K562 (cell line): Measurements from ENCODE around the gene KRT85. TPM values are rescaled to one million over a fixed set of nuclear protein-coding genes. Genes with fewer than 3 reads are reported as not detected.

Experiments used
- ATAC-seq: fragments of 200-7000 bp; cut with Tn5 transposase; 3 replicates; pipeline ENCODE4 v1.9.1; 2020; ENCODE audit warnings: moderate library complexity
- BruUV-seq: library from RNA; stranded (reverse); fragments of 400-500 nt; replicated peaks from 2 replicates; lab custom pipeline; 2021; lab: Mats Ljungman, UMichigan
- CTCF ChIA-PET: fragments of 300-600 bp; formaldehyde crosslinking; extraction: SDS; loops from one replicate; lab custom pipeline; 2021; ENCODE audit warnings: low intra/inter-chr PET ratio; lab: Yijun Ruan, JAX
- POLR2A ChIA-PET: fragments of 300-600, 350-650 bp; sonication (Branson Sonifier 250); formaldehyde crosslinking; extraction: SDS; loops from one replicate; lab custom pipeline; 2021; ENCODE audit warnings: antibody characterized with exemption, inconsistent platforms; lab: Yijun Ruan, JAX
- DNase-seq, 4 experiments: peaks; one replicate each; pipeline versions ENCODE4 v3.0.0 to v3.0.0-alpha.2; 2011 to 2018; ENCODE audit warnings: low spot score in 3 of 4, mixed read lengths in 3 of 4; ENCODE audit errors: extremely low read depth in 1 of 4
- FAIRE-seq: peaks from 2 replicates; lab custom pipeline; 2011; peaks lifted over from hg19 to GRCh38; lab: Jason Lieb, UNC
- H2AFZ ChIP-seq: 2 replicates; pipeline ENCODE4 v1.6.0; 2011; ENCODE audit warnings: low read depth, low read length, control low read depth, inconsistent platforms
- H3K27ac ChIP-seq: fragments of 200-600 bp; 3 replicates; pipeline ENCODE4 v1.8.0; 2011; ENCODE audit warnings: low read depth, mild to moderate bottlenecking, control low read depth, inconsistent platforms, low read length, moderate library complexity, mixed read lengths; ENCODE audit errors: extremely low read depth
- H3K27me3 ChIP-seq, 2 experiments: fragments of 300-600 bp in 1 of 2; 2 replicates in 1 of 2; 3 replicates in 1 of 2; pipeline versions ENCODE4 v1.6.0 to v1.8.0; 2011; ENCODE audit warnings: inconsistent platforms in 2 of 2, low read length in 2 of 2, mild to moderate bottlenecking in 1 of 2, mixed read lengths in 1 of 2, moderate library complexity in 1 of 2; ENCODE audit not compliant: control insufficient read depth in 2 of 2, insufficient read depth in 2 of 2
- H3K36me3 ChIP-seq: fragments of 300-600 bp; 3 replicates; pipeline ENCODE4 v1.8.0; 2011; ENCODE audit warnings: mild to moderate bottlenecking, low read length, inconsistent platforms; ENCODE audit not compliant: control insufficient read depth, insufficient read depth
- H3K4me1 ChIP-seq, 2 experiments: fragments of 200-600 bp in 1 of 2; replicated peaks in 1 of 2; 2 replicates in 1 of 2; 3 replicates in 1 of 2; pipeline versions ENCODE4 v1.5.1 to v1.8.0; 2011; ENCODE audit warnings: inconsistent platforms in 2 of 2, low read length in 2 of 2, mild to moderate bottlenecking in 1 of 2, mixed read lengths in 1 of 2, moderate library complexity in 1 of 2; ENCODE audit not compliant: control insufficient read depth in 2 of 2, insufficient read depth in 2 of 2
- H3K4me2 ChIP-seq: 2 replicates; pipeline ENCODE4 v1.6.1; 2011; ENCODE audit warnings: low read length, control low read depth, inconsistent platforms, mixed read lengths; ENCODE audit not compliant: insufficient read depth
- H3K4me3 ChIP-seq: fragments of 200-600 bp; sonication (generic), shearing (Covaris generic); 2 replicates; pipeline ENCODE4 v1.5.1; 2016; ENCODE audit warnings: control low read depth, inconsistent platforms
- H3K79me2 ChIP-seq: fragments of 200-600 bp; 3 replicates; pipeline ENCODE4 v1.8.0; 2011; ENCODE audit warnings: low read length, inconsistent platforms; ENCODE audit not compliant: control insufficient read depth, insufficient read depth
- H3K9ac ChIP-seq, 2 experiments: 2 replicates each; pipeline versions ENCODE4 v1.6.0 to v1.6.1; 2011; ENCODE audit warnings: low read depth in 2 of 2, low read length in 2 of 2, control low read depth in 1 of 2, inconsistent platforms in 1 of 2, mild to moderate bottlenecking in 1 of 2, mixed read lengths in 1 of 2; ENCODE audit not compliant: insufficient read depth in 1 of 2
- H3K9me1 ChIP-seq: one replicate; pipeline ENCODE4 v1.6.0; 2011; ENCODE audit warnings: inconsistent platforms, mild to moderate bottlenecking, low read length, moderate library complexity; ENCODE audit not compliant: control insufficient read depth, insufficient read depth
- H3K9me3 ChIP-seq: replicated peaks from 2 replicates; pipeline ENCODE4 v1.5.1; 2011; ENCODE audit warnings: low read depth, low read length, inconsistent platforms; ENCODE audit not compliant: control insufficient read depth, insufficient read depth
- H4K20me1 ChIP-seq: replicated peaks from 2 replicates; pipeline ENCODE4 v1.6.1; 2011; ENCODE audit warnings: low read length, inconsistent platforms, mixed read lengths; ENCODE audit not compliant: control insufficient read depth, insufficient read depth
- ELK1 ChIP-seq: sonication (generic); formaldehyde crosslinking; IDR thresholded peaks from 2 replicates; pipeline ENCODE4 v1.8.1; 2022; ENCODE audit warnings: missing genetic modification reagents
- FOS ChIP-seq: IDR thresholded peaks from 3 replicates; pipeline ENCODE4 v1.6.1; 2011; ENCODE audit not compliant: insufficient read length; ENCODE audit errors: extremely low read depth
- PHF8 ChIP-seq: fragments of 200-600 bp; sonication (generic); IDR thresholded peaks from 2 replicates; pipeline ENCODE4 v1.6.1; 2012; ENCODE audit warnings: mixed run types, mild to moderate bottlenecking, inconsistent platforms, low read length, moderate library complexity, borderline replicate concordance
- YY1 ChIP-seq, 3 experiments: IDR thresholded peaks; 2 replicates each; pipeline ENCODE4 v1.6.1; 2011; ENCODE audit warnings: low read length in 2 of 3, mild to moderate bottlenecking in 2 of 3, moderate library complexity in 2 of 3, borderline replicate concordance in 1 of 3, control low read depth in 1 of 3, low read depth in 1 of 3; ENCODE audit not compliant: insufficient read depth in 3 of 3, insufficient replicate concordance in 2 of 3, control insufficient read depth in 1 of 3, insufficient read length in 1 of 3; ENCODE audit errors: extremely low read depth in 1 of 3
- ZFP36 ChIP-seq: fragments of 150-350 bp; IDR thresholded peaks from 2 replicates; pipeline ENCODE4 v1.6.1; 2018; ENCODE audit warnings: low read length, low read depth; ENCODE audit not compliant: partially characterized antibody
- ZNF354B ChIP-seq: fragments of 250-450 bp; sonication (Bioruptor Pico); IDR thresholded peaks from 2 replicates; pipeline ENCODE4 v1.4.0; 2020
- ZNF41 ChIP-seq: fragments of 250-450 bp; sonication (Bioruptor Pico); conservative IDR thresholded peaks from 2 replicates; pipeline ENCODE4 v1.4.0; 2020; ENCODE audit warnings: mild to moderate bottlenecking
- ZNF77 ChIP-seq: fragments of 250-450 bp; sonication (Bioruptor Pico); IDR thresholded peaks from 2 replicates; pipeline ENCODE4 v1.5.0; 2020
- WGBS: fragments of 100-300 bp; shearing (Covaris generic); methylation state at CpG from one replicate; pipeline ENCODE4 v1.1.6; 2016; ENCODE audit warnings: low coverage, mixed read lengths; ENCODE audit not compliant: insufficient coverage; ENCODE audit errors: missing lambda C conversion rate; 5-methylcytosine and 5-hydroxymethylcytosine counted together
- in situ Hi-C: fragments of 300-500 bp; cut with MboI; formaldehyde crosslinking; loops from 4 replicates; pipeline ENCODE4 v1.15.0; 2018; ENCODE audit warnings: inconsistent platforms, mixed read lengths
- intact Hi-C: fragments of 100-400 bp; cut with micrococcal nuclease; formaldehyde crosslinking; loops from 2 replicates; pipeline ENCODE4 v1.14.2; 2022
- polyA plus RNA-seq, 8 experiments: library from polyadenylated mRNA; depleted of rRNA in 4 of 8; stranded (reverse) in 5 of 8; unstranded in 3 of 8; fragments of >200 nt; fragmentation: Nextera tagmentation in 2 of 8; fragmentation: Illumina TruSeq in 1 of 8; extraction: Ambion mirVana in 2 of 8; extraction: Trizol in 1 of 8; gene quantifications; 2 replicates each; pipeline versions ENCODE4 v1.2.1 to v1.2.3, GENCODE V29; 2011 to 2014; ENCODE audit warnings: inconsistent platforms in 1 of 8, missing spikeins in 1 of 8
- total RNA-seq, 7 experiments: library from RNA; depleted of rRNA in 6 of 7; stranded (reverse); fragments of >200 nt in 6 of 7; fragmentation: Illumina TruSeq in 2 of 7; extraction: Trizol in 2 of 7; gene quantifications; 2 replicates each; pipeline versions ENCODE4 v1.2.1 to v1.2.3, GENCODE V29; 2011 to 2021; ENCODE audit warnings: low replicate concordance in 1 of 7
- TF ChIP-seq, protein P1 (sequence below): sonication (generic); formaldehyde crosslinking; IDR thresholded peaks from 2 replicates; pipeline ENCODE4 v1.8.0; 2022; ENCODE audit warnings: mild to moderate bottlenecking, low read depth, missing genetic modification reagents
- TF ChIP-seq, protein P2 (sequence below): fragments of 250-450 bp; sonication (Bioruptor Pico); IDR thresholded peaks from 2 replicates; pipeline ENCODE4 v1.4.0; 2020; ENCODE audit warnings: mild to moderate bottlenecking, moderate library complexity, borderline replicate concordance

Gene KRT85
- total and polyA plus RNA-seq, 9 of the 15 experiments (the other 6 are each of a cell fraction or from before 2014, with no cell fraction given), result not detected

DNA sequence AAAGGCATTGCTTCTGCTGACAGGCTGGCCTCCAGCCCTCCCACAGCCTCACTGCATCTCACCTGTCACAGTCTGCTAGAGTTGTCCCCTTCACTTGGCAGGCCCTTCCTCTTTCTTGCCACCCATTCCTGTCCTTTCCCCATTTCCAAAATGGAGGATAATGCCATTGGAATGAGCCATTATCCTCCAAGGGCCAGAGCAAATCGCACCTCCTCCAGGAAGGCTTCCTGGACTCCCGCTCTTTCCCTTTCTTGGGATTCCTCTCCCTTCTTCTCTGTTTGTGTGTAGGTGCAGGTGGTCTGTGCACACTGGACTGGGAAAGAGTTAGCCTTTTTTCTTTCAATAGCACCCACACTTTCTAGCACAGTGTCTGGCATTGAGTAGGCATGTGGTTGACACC, 35.1 kb upstream of the KRT85 start:
- intact Hi-C loops (no loop called here), in situ Hi-C loops (no loop called here)
- no peaks in the 10 kb centered on the region for H4K20me1 ChIP-seq
- DNase-seq, result no peak
- H3K4me3 ChIP-seq, result no peak overlapping the region
- H3K79me2 ChIP-seq, result no peaks in the 10 kb centered on the region
- H3K36me3 ChIP-seq, result no peaks in the 10 kb centered on the region
- no peak overlapping the region for H3K9ac ChIP-seq
- no peak overlapping the region for H3K4me2 ChIP-seq
- BruUV-seq, result no TSS peak
- 0% methylated on average over 2 of the region's 2 CpGs for WGBS
- no peak for FAIRE-seq
- no peak overlapping the region for H3K27ac ChIP-seq
- H3K27me3 ChIP-seq, result peaks cover 0 to 71% of the 10 kb centered on the region in 2 experiments; a peak in 3 of 5 replicates
- no peaks in the 10 kb centered on the region for H3K4me1 ChIP-seq
- no peaks in the 10 kb centered on the region for H3K9me3 ChIP-seq
- no peaks in the 10 kb centered on the region for H3K9me1 ChIP-seq
- ChIA-PET POLR2A (interaction anchor here (0.6 kb wide), 1 partner anchor 26 kb away, joined by 4 read pairs; no protein-coding TSS in a partner anchor), CTCF (no interaction called here)
- peak; percentile 87 for TF ChIP-seq ZFP36
- no peak for TF ChIP-seq ZNF41 (CRISPR knock-in tag)
- H2AFZ ChIP-seq, result no peak overlapping the region
- no peak for ATAC-seq

DNA sequence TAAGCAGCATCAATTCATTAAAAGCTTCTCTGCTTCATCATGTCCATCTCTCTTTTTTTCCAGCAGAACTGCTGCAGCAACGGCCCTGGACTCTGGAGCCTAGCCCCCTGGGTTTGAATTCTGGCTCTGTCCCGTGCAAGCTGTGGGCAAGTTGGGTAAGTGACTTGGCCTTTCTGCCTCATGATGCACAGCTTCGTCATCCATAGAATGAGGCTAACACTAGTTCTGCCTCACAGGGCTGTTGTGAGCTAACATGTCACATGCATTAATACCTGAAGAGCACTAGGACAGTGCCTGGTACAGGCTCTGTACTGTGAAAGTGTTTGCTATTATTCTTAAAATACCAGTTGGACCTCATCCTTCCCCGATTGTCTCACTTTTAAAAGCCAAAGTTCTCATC, 34.6 kb upstream of the KRT85 start:
- in situ Hi-C loops, result no loop called here
- TF ChIP-seq FOS (no peak), PHF8 (no peak), ZNF77 (no peak), ELK1 (CRISPR knock-in tag) (no peak), YY1 (IDR thresholded peaks at IDR 0.05; ENCODE audit: borderline replicate concordance in 1 of 3, control insufficient read depth in 1 of 3, extremely low read depth in 1 of 3, insufficient read depth in 3 of 3, insufficient read length in 1 of 3, insufficient replicate concordance in 2 of 3, low read depth in 1 of 3, low read length in 2 of 3) (no peak), ZNF354B (CRISPR knock-in tag) (no peak)
- TF ChIP-seq, protein P1, sequence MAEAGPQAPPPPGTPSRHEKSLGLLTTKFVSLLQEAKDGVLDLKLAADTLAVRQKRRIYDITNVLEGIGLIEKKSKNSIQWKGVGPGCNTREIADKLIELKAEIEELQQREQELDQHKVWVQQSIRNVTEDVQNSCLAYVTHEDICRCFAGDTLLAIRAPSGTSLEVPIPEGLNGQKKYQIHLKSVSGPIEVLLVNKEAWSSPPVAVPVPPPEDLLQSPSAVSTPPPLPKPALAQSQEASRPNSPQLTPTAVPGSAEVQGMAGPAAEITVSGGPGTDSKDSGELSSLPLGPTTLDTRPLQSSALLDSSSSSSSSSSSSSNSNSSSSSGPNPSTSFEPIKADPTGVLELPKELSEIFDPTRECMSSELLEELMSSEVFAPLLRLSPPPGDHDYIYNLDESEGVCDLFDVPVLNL (CRISPR knock-in tag), result no peak
- TF ChIP-seq, protein P2, sequence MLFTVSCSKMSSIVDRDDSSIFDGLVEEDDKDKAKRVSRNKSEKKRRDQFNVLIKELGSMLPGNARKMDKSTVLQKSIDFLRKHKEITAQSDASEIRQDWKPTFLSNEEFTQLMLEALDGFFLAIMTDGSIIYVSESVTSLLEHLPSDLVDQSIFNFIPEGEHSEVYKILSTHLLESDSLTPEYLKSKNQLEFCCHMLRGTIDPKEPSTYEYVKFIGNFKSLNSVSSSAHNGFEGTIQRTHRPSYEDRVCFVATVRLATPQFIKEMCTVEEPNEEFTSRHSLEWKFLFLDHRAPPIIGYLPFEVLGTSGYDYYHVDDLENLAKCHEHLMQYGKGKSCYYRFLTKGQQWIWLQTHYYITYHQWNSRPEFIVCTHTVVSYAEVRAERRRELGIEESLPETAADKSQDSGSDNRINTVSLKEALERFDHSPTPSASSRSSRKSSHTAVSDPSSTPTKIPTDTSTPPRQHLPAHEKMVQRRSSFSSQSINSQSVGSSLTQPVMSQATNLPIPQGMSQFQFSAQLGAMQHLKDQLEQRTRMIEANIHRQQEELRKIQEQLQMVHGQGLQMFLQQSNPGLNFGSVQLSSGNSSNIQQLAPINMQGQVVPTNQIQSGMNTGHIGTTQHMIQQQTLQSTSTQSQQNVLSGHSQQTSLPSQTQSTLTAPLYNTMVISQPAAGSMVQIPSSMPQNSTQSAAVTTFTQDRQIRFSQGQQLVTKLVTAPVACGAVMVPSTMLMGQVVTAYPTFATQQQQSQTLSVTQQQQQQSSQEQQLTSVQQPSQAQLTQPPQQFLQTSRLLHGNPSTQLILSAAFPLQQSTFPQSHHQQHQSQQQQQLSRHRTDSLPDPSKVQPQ (CRISPR knock-in tag), result no peak

More for the DNA sequence above, 34.6 kb upstream of the KRT85 start:
- H3K4me1 ChIP-seq, result no peaks in the 10 kb centered on the region
- ChIA-PET CTCF (no interaction called here), POLR2A (interaction anchor here (0.6 kb wide), 1 partner anchor 25 kb away, joined by 4 read pairs; no protein-coding TSS in a partner anchor)
- BruUV-seq, result no TSS peak
- H3K4me3 ChIP-seq, result no peak overlapping the region
- no peaks in the 10 kb centered on the region for H3K36me3 ChIP-seq
- H2AFZ ChIP-seq, result no peak overlapping the region
- no peak overlapping the region for H3K27ac ChIP-seq
- no peaks in the 10 kb centered on the region for H3K9me3 ChIP-seq
- no peak overlapping the region for H3K9ac ChIP-seq
- peaks cover 0 to 69% of the 10 kb centered on the region in 2 experiments; a peak in 3 of 5 replicates for H3K27me3 ChIP-seq
- no peaks in the 10 kb centered on the region for H3K9me1 ChIP-seq
- no peaks in the 10 kb centered on the region for H3K79me2 ChIP-seq
- no peak overlapping the region for H3K4me2 ChIP-seq
- intact Hi-C loops, result no loop called here
- WGBS, result 0% methylated on average over 4 of the region's 4 CpGs
- FAIRE-seq (no peak), ATAC-seq (no peak), DNase-seq (no peak)
- H4K20me1 ChIP-seq, result no peaks in the 10 kb centered on the region
